ENCODE measurements around the gene AK1.

DNA sequence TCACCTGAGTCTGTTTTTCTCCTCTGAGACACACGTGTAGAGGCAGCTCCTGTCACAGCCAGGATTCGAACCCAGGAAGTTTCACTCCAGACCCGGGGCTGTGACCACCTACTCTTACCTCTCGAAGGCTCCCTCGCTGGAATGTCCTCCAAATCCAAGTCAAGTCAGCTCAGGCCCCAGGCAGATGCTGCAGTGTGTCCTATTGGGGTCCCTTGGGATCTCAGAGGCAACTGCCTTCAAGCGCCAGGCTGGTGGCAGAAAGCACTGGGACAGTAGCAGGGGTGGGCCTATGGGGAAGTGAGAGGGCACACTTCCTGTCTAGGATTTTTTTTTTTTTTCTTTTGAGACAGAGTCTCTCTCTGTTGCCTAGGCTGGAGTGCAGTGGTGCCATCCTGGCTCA, 40.1 kb upstream of the AK1 start:
- TF ChIP-seq, protein P1, sequence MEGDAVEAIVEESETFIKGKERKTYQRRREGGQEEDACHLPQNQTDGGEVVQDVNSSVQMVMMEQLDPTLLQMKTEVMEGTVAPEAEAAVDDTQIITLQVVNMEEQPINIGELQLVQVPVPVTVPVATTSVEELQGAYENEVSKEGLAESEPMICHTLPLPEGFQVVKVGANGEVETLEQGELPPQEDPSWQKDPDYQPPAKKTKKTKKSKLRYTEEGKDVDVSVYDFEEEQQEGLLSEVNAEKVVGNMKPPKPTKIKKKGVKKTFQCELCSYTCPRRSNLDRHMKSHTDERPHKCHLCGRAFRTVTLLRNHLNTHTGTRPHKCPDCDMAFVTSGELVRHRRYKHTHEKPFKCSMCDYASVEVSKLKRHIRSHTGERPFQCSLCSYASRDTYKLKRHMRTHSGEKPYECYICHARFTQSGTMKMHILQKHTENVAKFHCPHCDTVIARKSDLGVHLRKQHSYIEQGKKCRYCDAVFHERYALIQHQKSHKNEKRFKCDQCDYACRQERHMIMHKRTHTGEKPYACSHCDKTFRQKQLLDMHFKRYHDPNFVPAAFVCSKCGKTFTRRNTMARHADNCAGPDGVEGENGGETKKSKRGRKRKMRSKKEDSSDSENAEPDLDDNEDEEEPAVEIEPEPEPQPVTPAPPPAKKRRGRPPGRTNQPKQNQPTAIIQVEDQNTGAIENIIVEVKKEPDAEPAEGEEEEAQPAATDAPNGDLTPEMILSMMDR (IDR thresholded peaks at IDR 0.05; ENCODE audit: low read length): no peak
- no peak for TF ChIP-seq EZH2 (IDR thresholded peaks at IDR 0.05; ENCODE audit: borderline replicate concordance, low read length)

Data from OCI-LY1 (cell line).